ENCODE data around the gene FOXC1.

Gene FOXC1

DNA sequence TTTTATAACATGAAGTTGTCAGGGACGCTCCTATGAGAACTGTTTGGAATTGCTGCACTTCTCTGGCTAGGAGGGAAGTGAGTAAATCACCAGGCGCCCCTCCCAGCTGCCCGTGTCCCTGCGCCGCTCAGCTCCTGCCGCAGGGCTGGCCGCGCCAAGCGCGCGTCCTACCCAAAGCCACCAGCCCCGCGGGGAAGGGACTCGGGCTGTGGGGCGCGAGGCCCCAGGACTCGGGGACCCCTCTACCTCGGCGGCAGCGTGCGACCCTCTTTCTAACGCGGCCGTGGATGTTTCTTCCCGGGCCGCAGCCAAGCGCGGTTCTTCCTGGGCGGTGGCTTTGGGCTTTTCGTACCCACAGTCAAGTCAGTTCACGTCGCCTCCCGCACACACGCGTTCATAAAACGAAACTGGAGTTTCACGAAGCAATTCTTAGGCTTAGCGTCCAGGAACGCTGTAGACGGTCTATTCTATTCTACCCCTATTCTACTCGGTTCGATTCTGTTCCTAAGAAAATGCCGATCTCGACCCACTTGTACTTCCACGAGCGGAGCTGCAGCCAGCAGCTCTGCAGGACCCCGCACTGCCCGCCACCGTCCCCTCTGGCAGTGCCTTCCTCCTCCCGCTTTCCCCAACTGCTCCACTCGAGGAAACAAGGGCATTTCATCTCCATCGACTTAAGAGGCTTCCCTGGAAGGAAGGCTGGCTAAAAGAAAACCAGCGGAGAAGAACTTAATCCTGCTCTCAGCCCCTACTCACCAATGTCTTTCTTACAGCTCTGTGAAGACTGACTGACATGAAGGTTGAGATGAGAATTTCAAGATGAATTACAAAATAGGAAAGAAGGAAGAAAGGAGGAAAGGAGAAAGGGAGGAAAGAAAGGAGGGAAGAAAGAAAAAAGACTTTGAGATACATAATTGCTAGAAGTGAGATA is 15.4 kb downstream of the FOXC1 start:
- DNase-seq, result no peak

GRCh38 chr6:1625794-1626435 is 16.2 kb downstream of the FOXC1 start:
- no peak for DNase-seq

GRCh38 chr6:1626481-1626880 is 16.8 kb downstream of the FOXC1 start:
- DNase-seq, result no peak

DNA sequence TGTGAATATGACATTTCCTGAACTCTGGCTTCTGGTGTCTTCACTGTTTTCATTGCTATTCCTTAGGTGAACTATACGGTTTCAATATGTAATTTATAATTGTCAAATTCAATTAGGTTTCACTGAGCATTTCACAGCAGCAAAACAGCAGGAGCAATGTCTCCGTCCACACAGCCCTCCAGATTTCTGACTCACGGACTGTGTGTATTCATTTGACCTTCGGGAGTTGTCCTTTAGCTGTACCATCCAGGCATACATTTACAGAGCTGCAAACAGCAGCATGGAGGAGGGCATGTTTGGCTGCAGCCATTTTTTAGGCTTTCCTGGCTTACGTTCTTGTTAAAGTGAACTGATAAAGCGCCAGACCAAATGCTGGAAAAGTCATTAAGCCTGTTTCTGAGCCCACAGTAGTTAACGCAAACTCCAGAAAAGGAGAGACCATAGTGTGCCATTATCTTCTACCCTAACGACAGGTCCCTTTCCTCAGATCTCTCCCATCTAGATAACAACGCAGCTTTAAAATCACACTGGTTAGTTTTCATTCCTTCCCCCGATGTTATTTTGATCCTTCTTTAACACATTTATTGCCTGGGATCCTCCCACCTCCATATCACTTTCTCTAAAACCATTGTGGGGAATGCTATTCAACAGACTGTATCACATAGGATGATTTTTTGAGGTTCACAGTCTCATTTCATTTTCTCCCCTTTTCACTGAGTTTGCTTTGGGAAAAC is 18.3 kb downstream of the FOXC1 start:
- DNase-seq, result no peak

GRCh38 chr6:1629316-1629715 is 19.6 kb downstream of the FOXC1 start:
- DNase-seq, result no peak

DNA sequence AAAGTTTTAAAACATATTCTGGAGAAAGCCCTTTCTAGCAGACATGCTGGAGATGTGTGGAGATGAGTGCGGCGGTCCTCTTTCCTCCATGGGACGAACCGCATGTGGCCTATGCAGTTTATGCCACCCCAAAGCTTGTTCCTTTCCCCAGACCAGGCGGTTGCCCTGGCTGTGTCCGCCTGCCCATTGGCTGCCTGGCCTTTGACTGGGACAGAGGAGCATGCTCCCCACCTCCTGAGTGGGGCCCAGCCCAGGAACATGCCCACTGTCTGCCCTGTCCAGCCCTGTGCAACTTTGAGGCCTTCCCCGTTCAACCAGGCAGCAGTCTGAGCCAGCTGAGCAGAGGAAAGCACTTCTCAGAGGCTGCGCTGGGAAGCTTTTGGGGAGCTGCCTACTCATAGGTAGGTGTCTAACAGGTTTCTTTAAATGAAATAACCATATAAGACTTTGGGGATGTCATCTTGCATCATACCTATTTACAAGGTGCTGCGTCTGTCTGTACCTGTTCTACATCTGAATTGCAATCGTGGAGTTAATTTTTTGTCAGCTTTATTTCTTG is 20.6 kb downstream of the FOXC1 start:
- no peak for DNase-seq

GRCh38 chr6:1630771-1631217 is 21.1 kb downstream of the FOXC1 start:
- no peak for DNase-seq

GRCh38 chr6:1631251-1631650 is 21.5 kb downstream of the FOXC1 start:
- no peak for DNase-seq

GRCh38 chr6:1633366-1634021 is 23.8 kb downstream of the FOXC1 start:
- DNase-seq, result no peak

DNA sequence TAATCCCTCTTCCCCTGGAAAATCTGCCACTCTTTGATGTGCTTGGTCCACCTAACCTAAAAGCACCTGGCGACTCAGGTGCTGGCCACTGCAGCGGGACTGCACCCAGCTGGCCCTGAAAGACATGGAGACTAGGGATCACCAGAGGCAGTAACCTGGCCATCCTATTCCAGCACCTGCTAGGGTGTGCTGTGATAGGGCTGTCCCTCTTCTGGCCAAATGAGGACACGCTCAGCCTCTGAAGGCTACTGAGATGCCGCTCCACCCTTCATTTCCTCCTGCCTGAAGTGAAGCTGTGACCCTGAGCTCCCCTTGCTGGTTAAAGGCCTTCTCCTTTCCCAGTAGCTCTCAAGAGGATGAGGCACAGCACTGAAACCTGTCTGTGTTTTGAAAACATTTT is 24.4 kb downstream of the FOXC1 start:
- DNase-seq, result no peak

- no peak for DNase-seq
These were observed 25.7 kb downstream of the FOXC1 start for GRCh38 chr6:1635305-1636010.

GRCh38 chr6:1636272-1636825 is 26.6 kb downstream of the FOXC1 start:
- DNase-seq, result no peak

- DNase-seq, result no peak
These were observed 27.5 kb downstream of the FOXC1 start for GRCh38 chr6:1636971-1637871.

GRCh38 chr6:1639430-1639829 is 29.7 kb downstream of the FOXC1 start:
- DNase-seq, result no peak

DNA sequence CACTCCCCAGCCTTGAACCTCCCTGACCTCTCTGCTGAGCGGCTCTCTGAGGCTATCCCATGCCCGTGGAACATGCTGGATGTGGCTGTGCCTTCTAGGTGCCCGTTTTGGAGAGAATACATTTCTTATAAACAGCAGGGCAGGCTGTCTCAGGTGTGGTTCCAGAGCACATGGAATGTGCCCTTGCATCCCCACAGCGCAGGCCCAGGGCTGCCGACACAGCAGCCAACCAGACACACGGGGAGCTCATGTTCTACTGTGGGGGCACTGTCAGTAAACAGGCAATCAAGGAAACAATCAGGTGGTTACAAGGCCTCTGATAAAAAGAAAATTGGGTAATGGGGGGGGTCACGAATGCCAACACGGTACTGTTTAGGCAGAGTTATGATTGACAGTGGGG is 30.8 kb downstream of the FOXC1 start:
- DNase-seq, result no peak

- no peak for DNase-seq
These were observed 31.7 kb downstream of the FOXC1 start for GRCh38 chr6:1641343-1641885.

DNA sequence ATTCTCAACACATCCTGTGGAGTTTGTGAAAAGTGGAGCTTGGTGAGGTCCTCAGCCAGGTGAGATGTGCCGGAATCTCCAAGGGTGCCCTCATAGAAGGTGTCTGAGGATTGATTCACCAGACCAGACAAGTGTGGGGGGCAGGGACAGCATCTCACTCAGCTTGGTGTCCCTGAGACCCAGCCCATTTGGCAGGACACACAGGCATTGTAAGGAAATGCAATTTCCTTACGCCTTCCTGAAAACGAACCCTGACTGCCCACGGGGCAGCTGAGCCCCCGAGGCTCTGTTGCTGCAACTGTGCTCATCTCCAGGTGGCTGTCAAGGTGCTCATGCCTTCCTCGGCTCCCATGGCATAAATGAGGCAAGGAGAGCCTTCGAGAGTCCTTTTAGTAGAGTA is 33.4 kb downstream of the FOXC1 start:
- no peak for DNase-seq

GRCh38 chr6:1643830-1644445 is 34.2 kb downstream of the FOXC1 start:
- DNase-seq, result no peak

- DNase-seq, result no peak
These were observed 34.9 kb downstream of the FOXC1 start for GRCh38 chr6:1644516-1645060.
